ENCODE data around the gene HIGD1B. TPM values are rescaled to one million over a fixed set of nuclear protein-coding genes. Genes with fewer than 3 reads are reported as not detected.

Gene HIGD1B
- total RNA-seq, 4 donors from 2014 or later: 1.8 to 6.6 (median 4.4) TPM

DNA sequence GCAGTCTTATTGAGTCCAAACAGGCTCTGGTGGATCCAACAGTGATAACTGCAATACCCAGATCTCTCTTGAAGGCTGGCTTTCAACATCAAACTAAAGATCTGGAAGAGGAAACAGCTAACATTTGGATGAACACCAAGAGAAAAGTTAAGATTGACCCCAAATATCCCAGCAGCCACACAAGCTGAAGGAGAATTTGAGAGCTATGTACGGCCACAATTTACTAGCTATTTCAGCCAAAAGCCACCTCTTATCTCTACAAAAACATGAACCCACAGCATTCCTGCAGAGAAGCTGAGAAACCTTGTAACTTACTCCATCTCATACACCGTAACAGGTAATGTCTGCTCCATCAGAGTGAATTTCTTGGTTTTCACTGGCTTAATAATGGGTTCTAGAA is 37.3 kb downstream of the HIGD1B start:
- H3K27ac ChIP-seq: no peak overlapping the region
- no peaks in the 10 kb centered on the region for H3K4me1 ChIP-seq
- no peaks in the 10 kb centered on the region for H3K27me3 ChIP-seq
- H3K4me3 ChIP-seq: no peak overlapping the region
- no peaks in the 10 kb centered on the region for H3K9me3 ChIP-seq
- in situ Hi-C loops (cut with MboI; ENCODE audit: low sequenced_read_pairs in 4 of 4): no loop called here
- peaks cover 2 to 64% of the 10 kb centered on the region in 2 donors for H3K36me3 ChIP-seq
- DNase-seq: no peak
- ATAC-seq: no peak
- TF ChIP-seq POLR2A (IDR thresholded peaks at IDR 0.05): no peak
- TF ChIP-seq, protein P1, sequence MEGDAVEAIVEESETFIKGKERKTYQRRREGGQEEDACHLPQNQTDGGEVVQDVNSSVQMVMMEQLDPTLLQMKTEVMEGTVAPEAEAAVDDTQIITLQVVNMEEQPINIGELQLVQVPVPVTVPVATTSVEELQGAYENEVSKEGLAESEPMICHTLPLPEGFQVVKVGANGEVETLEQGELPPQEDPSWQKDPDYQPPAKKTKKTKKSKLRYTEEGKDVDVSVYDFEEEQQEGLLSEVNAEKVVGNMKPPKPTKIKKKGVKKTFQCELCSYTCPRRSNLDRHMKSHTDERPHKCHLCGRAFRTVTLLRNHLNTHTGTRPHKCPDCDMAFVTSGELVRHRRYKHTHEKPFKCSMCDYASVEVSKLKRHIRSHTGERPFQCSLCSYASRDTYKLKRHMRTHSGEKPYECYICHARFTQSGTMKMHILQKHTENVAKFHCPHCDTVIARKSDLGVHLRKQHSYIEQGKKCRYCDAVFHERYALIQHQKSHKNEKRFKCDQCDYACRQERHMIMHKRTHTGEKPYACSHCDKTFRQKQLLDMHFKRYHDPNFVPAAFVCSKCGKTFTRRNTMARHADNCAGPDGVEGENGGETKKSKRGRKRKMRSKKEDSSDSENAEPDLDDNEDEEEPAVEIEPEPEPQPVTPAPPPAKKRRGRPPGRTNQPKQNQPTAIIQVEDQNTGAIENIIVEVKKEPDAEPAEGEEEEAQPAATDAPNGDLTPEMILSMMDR (IDR thresholded peaks at IDR 0.05 in 4 of 5, conservative IDR thresholded peaks at IDR 0.05 in 1 of 5): no peak
- intact Hi-C loops (cut with DNase I; ENCODE audit: low total_unique reads): no loop called here

DNA sequence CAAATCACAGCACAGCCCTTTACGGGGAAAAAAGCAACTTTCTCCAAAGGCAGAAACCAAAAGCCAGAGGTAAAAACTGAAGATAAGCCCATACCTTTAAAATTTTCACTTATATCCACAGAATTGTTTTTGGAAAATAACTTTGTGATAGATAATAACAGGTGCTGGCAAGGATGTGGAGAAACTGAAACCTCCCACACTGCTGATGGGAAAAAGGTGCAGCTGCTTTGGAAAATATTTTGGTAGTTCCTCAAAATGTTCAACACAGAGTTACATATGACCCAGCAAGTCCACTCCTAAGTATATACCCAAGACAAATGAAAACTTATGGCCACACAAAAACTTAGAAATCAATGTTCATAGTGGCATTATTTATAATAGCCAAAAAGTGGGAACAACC is 39.3 kb downstream of the HIGD1B start:
- Histone ChIP-seq H3K36me3 (peaks cover 0 to 51% of the 10 kb centered on the region in 2 donors), H3K4me3 (no peak overlapping the region), H3K27me3 (no peaks in the 10 kb centered on the region), H3K4me1 (no peaks in the 10 kb centered on the region), H3K9me3 (no peaks in the 10 kb centered on the region), H3K27ac (no peak overlapping the region)
- intact Hi-C loops (cut with DNase I; ENCODE audit: low total_unique reads): no loop called here
- no peak for DNase-seq
- ATAC-seq: no peak
- TF ChIP-seq, protein P1 (IDR thresholded peaks at IDR 0.05 in 4 of 5, conservative IDR thresholded peaks at IDR 0.05 in 1 of 5): no peak
- no peak for TF ChIP-seq POLR2A (IDR thresholded peaks at IDR 0.05)
- in situ Hi-C loops (cut with MboI; ENCODE audit: low sequenced_read_pairs in 4 of 4): no loop called here

DNA sequence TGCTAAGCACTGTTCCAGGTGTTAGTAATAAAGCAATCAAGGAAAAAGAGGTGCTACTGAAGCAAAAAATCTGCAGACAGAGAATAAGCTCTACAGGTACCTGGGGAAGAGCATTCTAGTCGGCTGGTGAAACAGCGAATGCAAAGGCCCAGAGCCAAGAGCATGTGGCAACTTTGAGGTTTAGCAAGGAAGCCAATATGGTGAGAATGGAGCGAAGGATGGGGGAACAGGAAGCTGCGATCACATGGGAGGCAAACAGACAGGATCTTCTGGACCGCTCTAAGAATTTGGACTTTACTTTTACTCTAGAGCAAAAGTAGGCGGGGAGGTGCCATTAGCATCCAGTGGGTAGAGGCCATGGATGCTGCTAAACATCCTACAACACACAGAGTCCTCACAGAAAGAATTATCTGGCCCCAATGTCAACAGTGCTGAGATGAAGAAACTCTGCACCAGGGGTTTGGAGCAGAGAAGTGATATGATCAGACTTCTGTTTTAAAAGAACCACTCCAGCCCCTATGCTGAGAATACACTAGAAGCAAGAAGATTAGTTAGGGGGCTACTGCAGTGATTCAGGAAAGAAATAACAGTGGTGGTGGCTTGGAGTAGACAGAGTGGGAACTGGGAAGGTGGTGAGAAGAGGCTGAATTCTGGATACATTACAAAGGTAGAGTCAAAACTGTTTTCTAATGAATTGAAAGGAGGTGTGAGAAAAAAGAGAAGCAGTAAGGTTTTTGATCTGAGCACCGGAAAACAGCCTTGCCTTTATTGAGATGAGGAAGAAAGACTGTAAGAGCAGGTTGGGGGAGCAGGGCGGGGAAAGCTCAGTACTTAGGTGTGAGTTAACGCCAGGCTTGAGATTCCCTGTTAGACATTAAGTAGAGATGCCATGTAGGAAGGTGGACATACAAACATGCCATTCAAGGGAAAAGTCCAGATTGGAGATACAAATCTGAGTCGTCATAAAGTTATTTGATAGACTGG is 40.6 kb downstream of the HIGD1B start:
- Histone ChIP-seq H3K27ac (no peak overlapping the region), H3K36me3 (peaks cover 0 to 49% of the 10 kb centered on the region in 2 donors), H3K4me1 (no peaks in the 10 kb centered on the region), H3K4me3 (no peak overlapping the region), H3K9me3 (no peaks in the 10 kb centered on the region), H3K27me3 (no peaks in the 10 kb centered on the region)
- no peak for DNase-seq
- intact Hi-C loops (cut with DNase I; ENCODE audit: low total_unique reads): no loop called here
- ATAC-seq: no peak
- in situ Hi-C loops (cut with MboI; ENCODE audit: low sequenced_read_pairs in 4 of 4): no loop called here
- TF ChIP-seq, protein P1 (IDR thresholded peaks at IDR 0.05 in 4 of 5, conservative IDR thresholded peaks at IDR 0.05 in 1 of 5): no peak
- TF ChIP-seq POLR2A (IDR thresholded peaks at IDR 0.05): no peak

DNA sequence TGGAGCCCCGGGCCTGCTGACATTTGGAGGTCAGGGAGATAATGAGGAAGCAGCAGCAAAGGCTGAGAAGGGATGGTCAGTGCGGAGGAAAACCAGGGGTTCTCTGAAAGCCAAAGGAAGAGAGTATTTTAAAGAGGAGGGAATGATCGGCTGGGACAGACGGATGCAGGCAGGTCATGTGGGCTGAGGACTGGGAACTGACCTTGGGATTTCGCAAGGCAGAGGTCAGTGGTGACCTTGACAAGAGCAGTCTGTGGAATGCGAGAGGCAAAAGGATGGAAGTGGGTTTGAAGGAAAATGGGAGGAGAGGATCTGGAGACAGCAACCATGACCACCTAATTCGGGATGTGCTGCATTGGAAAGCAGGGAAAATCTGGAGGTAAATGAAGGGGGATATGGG is 41.3 kb downstream of the HIGD1B start:
- H3K27ac ChIP-seq: no peak overlapping the region

More for the DNA sequence above, 41.3 kb downstream of the HIGD1B start:
- ATAC-seq (no peak), DNase-seq (no peak)
- in situ Hi-C loops (cut with MboI; ENCODE audit: low sequenced_read_pairs in 4 of 4): no loop called here
- H3K27me3 ChIP-seq: no peaks in the 10 kb centered on the region
- H3K9me3 ChIP-seq: no peaks in the 10 kb centered on the region
- no peak overlapping the region for H3K4me3 ChIP-seq
- intact Hi-C loops (cut with DNase I; ENCODE audit: low total_unique reads): no loop called here
- H3K4me1 ChIP-seq: no peaks in the 10 kb centered on the region
- peaks cover 0 to 49% of the 10 kb centered on the region in 2 donors for H3K36me3 ChIP-seq
- TF ChIP-seq POLR2A (IDR thresholded peaks at IDR 0.05): no peak
- TF ChIP-seq, protein P1 (IDR thresholded peaks at IDR 0.05 in 4 of 5, conservative IDR thresholded peaks at IDR 0.05 in 1 of 5): no peak
